Measurements from ENCODE around the gene TKT.

The TKT gene

DNA sequence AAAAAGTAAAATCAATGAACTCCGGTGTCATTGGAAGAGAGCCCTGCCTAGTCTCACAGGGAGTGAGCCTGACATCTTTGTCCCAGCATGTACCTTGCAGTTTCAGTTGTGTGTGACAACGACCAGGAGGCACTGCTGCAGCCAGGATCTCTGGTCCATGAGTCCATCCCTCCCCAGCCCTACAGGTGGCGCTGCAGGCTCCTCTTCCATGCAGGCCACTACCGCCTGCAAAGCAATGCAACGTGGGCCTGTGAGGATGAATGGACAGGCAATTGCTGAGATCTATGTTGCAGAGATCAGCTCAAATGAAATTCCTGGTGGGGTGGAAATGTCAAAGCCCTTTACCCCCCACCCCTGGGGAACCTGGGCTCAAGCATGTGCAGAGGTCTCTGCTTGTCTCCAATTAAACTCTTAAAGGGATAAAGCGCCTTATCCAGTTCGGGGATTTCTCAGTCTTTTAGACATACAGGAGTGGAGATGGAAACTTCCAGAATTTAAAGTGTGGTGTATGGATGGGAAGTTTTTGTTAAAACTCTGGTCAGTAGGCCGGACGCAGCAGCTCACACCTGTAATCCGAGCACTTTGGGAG is 35.8 kb downstream of the TKT start:
- TF ChIP-seq POLR2A (IDR thresholded peaks at IDR 0.05; ENCODE audit: extremely low read depth, insufficient read length) = no peak
- peak; percentile 74 for TF ChIP-seq MYC (IDR thresholded peaks at IDR 0.05; ENCODE audit: low read depth, low read length)
- TF ChIP-seq, protein P1, sequence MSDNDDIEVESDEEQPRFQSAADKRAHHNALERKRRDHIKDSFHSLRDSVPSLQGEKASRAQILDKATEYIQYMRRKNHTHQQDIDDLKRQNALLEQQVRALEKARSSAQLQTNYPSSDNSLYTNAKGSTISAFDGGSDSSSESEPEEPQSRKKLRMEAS (IDR thresholded peaks at IDR 0.05; ENCODE audit: low read depth, low read length) = peak; percentile 87
- TF ChIP-seq, protein P2, sequence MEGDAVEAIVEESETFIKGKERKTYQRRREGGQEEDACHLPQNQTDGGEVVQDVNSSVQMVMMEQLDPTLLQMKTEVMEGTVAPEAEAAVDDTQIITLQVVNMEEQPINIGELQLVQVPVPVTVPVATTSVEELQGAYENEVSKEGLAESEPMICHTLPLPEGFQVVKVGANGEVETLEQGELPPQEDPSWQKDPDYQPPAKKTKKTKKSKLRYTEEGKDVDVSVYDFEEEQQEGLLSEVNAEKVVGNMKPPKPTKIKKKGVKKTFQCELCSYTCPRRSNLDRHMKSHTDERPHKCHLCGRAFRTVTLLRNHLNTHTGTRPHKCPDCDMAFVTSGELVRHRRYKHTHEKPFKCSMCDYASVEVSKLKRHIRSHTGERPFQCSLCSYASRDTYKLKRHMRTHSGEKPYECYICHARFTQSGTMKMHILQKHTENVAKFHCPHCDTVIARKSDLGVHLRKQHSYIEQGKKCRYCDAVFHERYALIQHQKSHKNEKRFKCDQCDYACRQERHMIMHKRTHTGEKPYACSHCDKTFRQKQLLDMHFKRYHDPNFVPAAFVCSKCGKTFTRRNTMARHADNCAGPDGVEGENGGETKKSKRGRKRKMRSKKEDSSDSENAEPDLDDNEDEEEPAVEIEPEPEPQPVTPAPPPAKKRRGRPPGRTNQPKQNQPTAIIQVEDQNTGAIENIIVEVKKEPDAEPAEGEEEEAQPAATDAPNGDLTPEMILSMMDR (IDR thresholded peaks at IDR 0.05; ENCODE audit: low read depth, low read length) = peak; percentile 93
- peak; percentile 87 for DNase-seq (ENCODE audit: low read depth)
- no peak overlapping the region for H3K4me3 ChIP-seq (ENCODE audit: low read depth, low read length)

DNA sequence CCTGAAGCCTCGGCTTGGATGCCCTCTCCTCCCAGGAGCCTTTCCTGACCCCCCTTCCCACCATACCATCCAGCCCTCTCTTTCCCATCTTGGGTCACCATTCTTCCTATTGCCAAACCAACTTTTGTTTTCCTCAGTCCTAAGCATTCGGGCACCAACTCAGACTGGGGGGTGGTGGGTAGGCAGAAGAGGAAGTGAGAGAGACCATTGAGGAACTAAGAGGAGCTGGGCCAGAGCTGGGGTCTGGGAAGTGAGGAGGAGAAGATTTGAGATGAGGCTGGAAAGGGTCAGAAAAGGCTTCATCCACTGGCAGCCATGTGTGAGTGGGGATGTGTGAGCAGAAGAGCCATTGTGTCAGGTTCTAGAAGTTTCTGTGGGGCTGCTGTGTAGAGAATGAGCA is 37.7 kb downstream of the TKT start:
- no peak for DNase-seq (ENCODE audit: low read depth)
- H3K4me3 ChIP-seq (ENCODE audit: low read depth, low read length) = no peak overlapping the region
- no peak for TF ChIP-seq MYC (IDR thresholded peaks at IDR 0.05; ENCODE audit: low read depth, low read length)
- no peak for TF ChIP-seq POLR2A (IDR thresholded peaks at IDR 0.05; ENCODE audit: extremely low read depth, insufficient read length)
- TF ChIP-seq, protein P1 (IDR thresholded peaks at IDR 0.05; ENCODE audit: low read depth, low read length) = no peak
- TF ChIP-seq, protein P2 (IDR thresholded peaks at IDR 0.05; ENCODE audit: low read depth, low read length) = no peak

DNA sequence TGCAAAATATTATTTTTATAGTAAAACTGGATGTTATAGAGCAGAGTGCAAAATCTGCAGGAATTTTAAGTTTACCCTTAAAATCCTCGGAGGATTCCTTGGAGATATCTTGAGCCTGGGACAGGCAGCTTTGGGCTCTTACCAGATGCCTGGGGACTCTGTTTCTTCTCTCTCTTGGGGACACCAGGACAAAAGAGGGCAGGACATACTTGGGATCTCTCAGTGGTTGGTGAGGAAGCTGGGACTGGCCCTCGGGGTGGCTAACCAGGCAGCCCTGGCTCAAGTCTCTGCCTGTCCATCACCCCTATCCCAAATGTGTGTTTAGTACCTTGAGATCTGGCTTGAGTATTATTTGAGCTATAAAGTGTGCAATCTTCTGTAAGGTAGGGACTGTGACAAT is 38.6 kb downstream of the TKT start:
- TF ChIP-seq, protein P1 (IDR thresholded peaks at IDR 0.05; ENCODE audit: low read depth, low read length) = no peak
- no peak for TF ChIP-seq POLR2A (IDR thresholded peaks at IDR 0.05; ENCODE audit: extremely low read depth, insufficient read length)
- TF ChIP-seq, protein P2 (IDR thresholded peaks at IDR 0.05; ENCODE audit: low read depth, low read length) = no peak
- no peak for TF ChIP-seq MYC (IDR thresholded peaks at IDR 0.05; ENCODE audit: low read depth, low read length)
- no peak for DNase-seq (ENCODE audit: low read depth)
- no peak overlapping the region for H3K4me3 ChIP-seq (ENCODE audit: low read depth, low read length)

DNA sequence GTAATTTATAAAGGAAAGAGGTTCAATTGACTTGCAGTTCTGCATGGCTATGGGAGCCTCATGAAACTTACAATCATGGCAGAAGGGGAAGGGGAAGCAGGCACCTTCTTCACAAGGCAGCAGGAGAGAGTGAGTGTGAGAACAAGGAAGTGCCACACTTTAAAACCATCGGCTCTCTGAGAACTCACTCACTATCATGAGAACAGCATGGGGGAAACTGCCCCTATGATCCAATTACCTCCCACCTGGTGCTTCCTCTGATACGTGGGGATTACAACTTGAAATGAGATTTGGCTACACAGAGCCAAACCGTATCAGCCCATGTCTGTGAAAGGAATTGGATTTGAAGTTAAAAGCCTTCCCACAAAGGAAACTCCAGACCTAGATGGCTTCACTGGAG is 39.1 kb downstream of the TKT start:
- no peak for DNase-seq (ENCODE audit: low read depth)
- TF ChIP-seq, protein P1 (IDR thresholded peaks at IDR 0.05; ENCODE audit: low read depth, low read length) = no peak
- TF ChIP-seq MYC (IDR thresholded peaks at IDR 0.05; ENCODE audit: low read depth, low read length) (no peak), POLR2A (IDR thresholded peaks at IDR 0.05; ENCODE audit: extremely low read depth, insufficient read length) (no peak)
- TF ChIP-seq, protein P2 (IDR thresholded peaks at IDR 0.05; ENCODE audit: low read depth, low read length) = no peak

DNA sequence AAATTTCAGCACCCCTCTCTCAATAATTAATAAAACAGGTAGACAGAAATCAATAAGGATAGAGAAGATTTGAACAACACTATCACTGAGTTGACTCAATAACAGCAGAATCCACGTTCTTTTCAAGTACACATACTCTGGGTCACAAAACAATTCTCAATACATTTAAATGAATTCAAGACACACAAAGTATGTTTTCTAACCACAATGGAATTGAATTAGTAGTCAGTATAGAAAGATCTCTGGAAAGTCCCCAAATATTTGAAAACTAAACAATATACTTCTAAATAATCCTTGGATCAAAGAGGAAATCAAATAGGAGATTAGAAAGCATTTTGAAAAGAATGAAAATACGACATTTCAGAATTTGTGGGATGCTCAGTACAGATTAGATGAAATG is 40.0 kb downstream of the TKT start:
- TF ChIP-seq, protein P2 (IDR thresholded peaks at IDR 0.05; ENCODE audit: low read depth, low read length) = no peak
- TF ChIP-seq, protein P1 (IDR thresholded peaks at IDR 0.05; ENCODE audit: low read depth, low read length) = no peak
- TF ChIP-seq MYC (IDR thresholded peaks at IDR 0.05; ENCODE audit: low read depth, low read length) (no peak), POLR2A (IDR thresholded peaks at IDR 0.05; ENCODE audit: extremely low read depth, insufficient read length) (no peak)
- DNase-seq (ENCODE audit: low read depth) = no peak
- H3K4me3 ChIP-seq (ENCODE audit: low read depth, low read length) = no peak overlapping the region

More for the DNA sequence above, 39.1 kb downstream of the TKT start:
- no peak overlapping the region for H3K4me3 ChIP-seq (ENCODE audit: low read depth, low read length)
